Ishikawa (cell line): ENCODE data around the gene WDFY2.

Source experiments
- CEBPB ChIP-seq: IDR thresholded peaks from 2 replicates; pipeline ENCODE4 v1.6.1; 2012
- CREB1 ChIP-seq: IDR thresholded peaks from 2 replicates; pipeline ENCODE4 v1.6.1; 2012; ENCODE audit warnings: low read depth
- EGR1 ChIP-seq: IDR thresholded peaks from 2 replicates; pipeline ENCODE4 v1.6.1; 2012
- EP300 ChIP-seq: IDR thresholded peaks from 2 replicates; pipeline ENCODE4 v1.6.1; 2012; ENCODE audit warnings: borderline replicate concordance
- FOXM1 ChIP-seq: IDR thresholded peaks from 2 replicates; pipeline ENCODE4 v1.6.1; 2012; ENCODE audit warnings: low read depth, borderline replicate concordance
- MAX ChIP-seq: IDR thresholded peaks from 2 replicates; pipeline ENCODE4 v1.6.1; 2012
- NFIC ChIP-seq: IDR thresholded peaks from 2 replicates; pipeline ENCODE4 v1.6.1; 2012
- RAD21 ChIP-seq: IDR thresholded peaks from 2 replicates; pipeline ENCODE4 v1.6.1; 2012; ENCODE audit warnings: low read depth
- REST ChIP-seq: IDR thresholded peaks from 2 replicates; pipeline ENCODE4 v1.6.1; 2012; ENCODE audit warnings: low read depth, mild to moderate bottlenecking
- TAF1 ChIP-seq: IDR thresholded peaks from 2 replicates; pipeline ENCODE4 v1.6.1; 2012; ENCODE audit warnings: low read depth, mild to moderate bottlenecking
- TCF12 ChIP-seq: IDR thresholded peaks from 2 replicates; pipeline ENCODE4 v1.6.1; 2012; ENCODE audit warnings: low read depth
- TEAD4 ChIP-seq: IDR thresholded peaks from 2 replicates; pipeline ENCODE4 v1.6.1; 2012
- YY1 ChIP-seq: IDR thresholded peaks from 2 replicates; pipeline ENCODE4 v1.6.1; 2012; ENCODE audit warnings: low read depth
- ZBTB7A ChIP-seq: IDR thresholded peaks from 2 replicates; pipeline ENCODE4 v1.6.1; 2012; ENCODE audit warnings: low read depth
- TF ChIP-seq, protein P1 (sequence below): IDR thresholded peaks from 2 replicates; pipeline ENCODE4 v1.6.1; 2012

Gene WDFY2

DNA sequence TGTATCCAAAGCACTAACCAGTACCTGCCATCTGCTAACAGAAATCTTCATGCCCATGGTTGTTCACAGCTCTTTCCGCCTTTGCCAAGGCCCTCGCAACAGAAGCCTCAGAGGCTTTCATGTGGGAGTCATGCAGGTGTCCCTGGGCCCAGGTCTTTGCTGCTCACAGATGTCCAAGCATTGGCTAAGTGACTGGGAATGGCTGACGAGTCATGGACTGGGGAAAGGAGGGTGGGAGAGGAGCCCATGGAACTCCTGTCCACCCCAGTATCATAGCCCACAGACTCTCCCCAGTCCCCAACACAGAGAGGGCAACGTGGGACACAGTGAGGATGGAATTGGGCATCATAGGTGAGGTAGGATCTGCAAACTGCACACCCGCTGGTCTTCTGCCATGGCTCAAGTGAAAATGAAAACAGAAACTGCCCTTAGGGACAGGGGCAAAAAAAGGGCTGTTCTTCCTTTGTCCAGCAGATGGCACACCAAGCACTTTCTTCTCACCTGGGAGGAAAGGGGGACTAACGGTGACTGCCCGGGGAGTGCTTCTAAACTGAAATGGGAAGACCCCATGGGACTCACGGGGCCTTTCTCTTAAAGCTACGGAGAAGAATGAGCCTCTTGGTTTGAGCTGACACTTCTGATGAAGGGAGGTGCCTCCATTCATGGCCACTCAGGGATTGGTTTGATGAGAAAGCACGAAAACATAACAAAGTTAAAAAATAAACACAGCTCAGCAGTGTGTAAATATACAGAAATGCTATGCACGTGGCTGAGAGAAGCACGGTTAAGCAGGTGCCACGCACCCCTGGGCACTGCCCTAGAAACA is 230.8 kb downstream of the WDFY2 start:
- TF ChIP-seq EP300, result no peak
- peak; percentile 86 for TF ChIP-seq RAD21
- no peak for TF ChIP-seq TCF12

DNA sequence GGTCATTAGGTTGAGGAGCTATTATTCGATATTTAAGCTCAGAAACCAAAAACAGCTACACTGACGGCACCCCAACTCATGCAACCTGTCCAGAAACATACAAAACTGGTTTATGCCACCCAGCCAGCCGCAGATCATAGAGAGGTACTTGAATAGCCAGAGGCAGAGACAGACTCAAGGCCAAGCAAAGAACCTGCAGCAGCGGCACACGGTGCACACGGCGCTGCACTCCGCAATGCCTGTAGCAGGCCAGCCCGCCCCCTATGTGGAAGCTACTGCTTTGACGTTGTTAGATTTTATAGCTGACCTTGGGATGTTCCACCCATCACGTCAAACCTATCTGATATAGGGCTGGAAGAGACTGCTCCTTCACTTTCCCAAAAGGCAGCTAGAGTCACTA is 231.6 kb downstream of the WDFY2 start:
- no peak for TF ChIP-seq TAF1
- no peak for TF ChIP-seq REST
- no peak for TF ChIP-seq NFIC
- TF ChIP-seq MAX, result no peak
- TF ChIP-seq, protein P1, sequence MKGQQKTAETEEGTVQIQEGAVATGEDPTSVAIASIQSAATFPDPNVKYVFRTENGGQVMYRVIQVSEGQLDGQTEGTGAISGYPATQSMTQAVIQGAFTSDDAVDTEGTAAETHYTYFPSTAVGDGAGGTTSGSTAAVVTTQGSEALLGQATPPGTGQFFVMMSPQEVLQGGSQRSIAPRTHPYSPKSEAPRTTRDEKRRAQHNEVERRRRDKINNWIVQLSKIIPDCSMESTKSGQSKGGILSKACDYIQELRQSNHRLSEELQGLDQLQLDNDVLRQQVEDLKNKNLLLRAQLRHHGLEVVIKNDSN, result no peak
- TF ChIP-seq CEBPB, result no peak
- TF ChIP-seq EGR1, result no peak
- no peak for TF ChIP-seq TCF12
- no peak for TF ChIP-seq FOXM1
- TF ChIP-seq EP300, result no peak
- TF ChIP-seq TEAD4, result no peak
- no peak for TF ChIP-seq CREB1
- TF ChIP-seq RAD21, result no peak
- TF ChIP-seq YY1, result no peak
- no peak for TF ChIP-seq ZBTB7A

GRCh38 chr13:51816604-51817249 is 232.5 kb downstream of the WDFY2 start:
- TF ChIP-seq TCF12 (no peak), CEBPB (no peak), EGR1 (no peak), FOXM1 (no peak), REST (no peak), MAX (no peak)
